GM19238 (cell line): Measurements from ENCODE around the gene LINC01488.

Source experiments
- DNase-seq: peaks from one replicate; pipeline ENCODE4 v3.0.0; 2011; ENCODE audit warnings: low spot score; ENCODE audit not compliant: insufficient read length

LINC01488 gene

GRCh38 chr11:69463995-69464960 is 17.2 kb upstream of the LINC01488 start:
- DNase-seq: no peak

GRCh38 chr11:69465236-69466000 is 16.0 kb upstream of the LINC01488 start:
- no peak for DNase-seq

GRCh38 chr11:69466039-69466438 is 15.4 kb upstream of the LINC01488 start:
- DNase-seq: no peak

GRCh38 chr11:69467196-69467595 is 14.3 kb upstream of the LINC01488 start:
- DNase-seq: no peak

GRCh38 chr11:69467646-69468045 is 13.8 kb upstream of the LINC01488 start:
- DNase-seq: no peak

GRCh38 chr11:69468221-69468620 is 13.2 kb upstream of the LINC01488 start:
- no peak for DNase-seq

- no peak for DNase-seq
Measured at GRCh38 chr11:69468911-69469885, 12.3 kb upstream of the LINC01488 start.

- DNase-seq: no peak
Measured at GRCh38 chr11:69470301-69470700, 11.2 kb upstream of the LINC01488 start.

- no peak for DNase-seq
Measured at GRCh38 chr11:69470793-69471728, 10.4 kb upstream of the LINC01488 start.

GRCh38 chr11:69471729-69472540 is 9.5 kb upstream of the LINC01488 start:
- DNase-seq: no peak

- no peak for DNase-seq
Measured at GRCh38 chr11:69472541-69473275, 8.8 kb upstream of the LINC01488 start.

GRCh38 chr11:69473276-69473845 is 8.1 kb upstream of the LINC01488 start:
- DNase-seq: no peak

GRCh38 chr11:69474736-69475135 is 6.7 kb upstream of the LINC01488 start:
- no peak for DNase-seq

- DNase-seq: no peak
Measured at GRCh38 chr11:69475141-69475865, 6.2 kb upstream of the LINC01488 start.

GRCh38 chr11:69475866-69476471 is 5.5 kb upstream of the LINC01488 start:
- DNase-seq: no peak

- DNase-seq: no peak
Measured at GRCh38 chr11:69476509-69476961, 4.9 kb upstream of the LINC01488 start.

- DNase-seq: no peak
Measured at GRCh38 chr11:69477086-69477485, 4.4 kb upstream of the LINC01488 start.
